ENCODE results near the gene TTC4. TPM values are rescaled to one million over a fixed set of nuclear protein-coding genes. Genes with fewer than 3 reads are reported as not detected.

TTC4 gene
- total RNA-seq, 2 experiments from 2014 or later, result 24.3 to 26.1 TPM

DNA sequence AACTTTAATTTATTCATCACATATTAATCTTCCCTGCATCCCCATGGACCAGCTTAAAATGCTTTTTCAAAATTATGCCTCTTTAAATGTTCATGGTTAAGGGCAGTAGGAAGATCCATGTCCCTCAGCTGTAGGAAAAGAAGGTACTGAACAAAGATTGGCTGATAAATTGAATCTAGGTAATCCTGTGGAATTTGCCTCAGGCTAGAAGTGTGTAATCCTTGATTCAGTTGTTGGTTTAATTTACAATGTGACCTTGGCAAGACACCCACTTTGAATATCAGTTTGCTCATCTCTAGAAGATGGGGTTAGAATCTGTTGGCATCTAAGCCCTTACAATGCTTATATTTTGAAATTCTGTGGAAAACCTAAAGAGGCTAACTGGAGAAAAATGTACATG is 6.1 kb downstream of the TTC4 start:
- Histone ChIP-seq H3K4me3 (ENCODE audit: low read depth, low read length, poor library complexity, severe bottlenecking) (no peak overlapping the region), H3K9me2 (ENCODE audit: insufficient read depth, low read length) (no peaks in the 10 kb centered on the region), H3K79me2 (ENCODE audit: insufficient read depth, low read depth, low read length) (peaks cover 12% of the 10 kb centered on the region), H3K9me3 (ENCODE audit: low read length) (no peaks in the 10 kb centered on the region), H2AFZ (ENCODE audit: low read length) (no peak overlapping the region), H3K27ac (ENCODE audit: low read depth, low read length, poor library complexity, severe bottlenecking) (no peak overlapping the region), H3K36me3 (ENCODE audit: insufficient read depth, low read length) (peaks cover 95% of the 10 kb centered on the region), H3K4me1 (ENCODE audit: insufficient read depth, low read length, poor library complexity, severe bottlenecking) (peaks cover 7% of the 10 kb centered on the region), H3K4me2 (ENCODE audit: low read length) (no peak overlapping the region), H4K20me1 (ENCODE audit: insufficient read depth, low read length) (no peaks in the 10 kb centered on the region)
- intact Hi-C loops (cut with micrococcal nuclease; ENCODE audit: unreplicated experiment), result no loop called here
- BruUV-seq (replicated peaks), result no TSS peak
- POLR2A ChIA-PET, result interaction anchor here (0.7 to 1.4 kb wide), 2 partner anchors 18 to 51 kb away, joined by 4 to 5 read pairs; no protein-coding TSS in a partner anchor
- CTCF ChIA-PET (ENCODE audit: unreplicated experiment), result no interaction called here
- DNase-seq (ENCODE audit: low spot score), result no peak
- no peak for TF ChIP-seq EZH2phosphoT487 (IDR thresholded peaks at IDR 0.05; ENCODE audit: borderline replicate concordance, low read depth, low read length)
- TF ChIP-seq, protein P1, sequence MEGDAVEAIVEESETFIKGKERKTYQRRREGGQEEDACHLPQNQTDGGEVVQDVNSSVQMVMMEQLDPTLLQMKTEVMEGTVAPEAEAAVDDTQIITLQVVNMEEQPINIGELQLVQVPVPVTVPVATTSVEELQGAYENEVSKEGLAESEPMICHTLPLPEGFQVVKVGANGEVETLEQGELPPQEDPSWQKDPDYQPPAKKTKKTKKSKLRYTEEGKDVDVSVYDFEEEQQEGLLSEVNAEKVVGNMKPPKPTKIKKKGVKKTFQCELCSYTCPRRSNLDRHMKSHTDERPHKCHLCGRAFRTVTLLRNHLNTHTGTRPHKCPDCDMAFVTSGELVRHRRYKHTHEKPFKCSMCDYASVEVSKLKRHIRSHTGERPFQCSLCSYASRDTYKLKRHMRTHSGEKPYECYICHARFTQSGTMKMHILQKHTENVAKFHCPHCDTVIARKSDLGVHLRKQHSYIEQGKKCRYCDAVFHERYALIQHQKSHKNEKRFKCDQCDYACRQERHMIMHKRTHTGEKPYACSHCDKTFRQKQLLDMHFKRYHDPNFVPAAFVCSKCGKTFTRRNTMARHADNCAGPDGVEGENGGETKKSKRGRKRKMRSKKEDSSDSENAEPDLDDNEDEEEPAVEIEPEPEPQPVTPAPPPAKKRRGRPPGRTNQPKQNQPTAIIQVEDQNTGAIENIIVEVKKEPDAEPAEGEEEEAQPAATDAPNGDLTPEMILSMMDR (conservative IDR thresholded peaks at IDR 0.05; ENCODE audit: low read length), result no peak

DNA sequence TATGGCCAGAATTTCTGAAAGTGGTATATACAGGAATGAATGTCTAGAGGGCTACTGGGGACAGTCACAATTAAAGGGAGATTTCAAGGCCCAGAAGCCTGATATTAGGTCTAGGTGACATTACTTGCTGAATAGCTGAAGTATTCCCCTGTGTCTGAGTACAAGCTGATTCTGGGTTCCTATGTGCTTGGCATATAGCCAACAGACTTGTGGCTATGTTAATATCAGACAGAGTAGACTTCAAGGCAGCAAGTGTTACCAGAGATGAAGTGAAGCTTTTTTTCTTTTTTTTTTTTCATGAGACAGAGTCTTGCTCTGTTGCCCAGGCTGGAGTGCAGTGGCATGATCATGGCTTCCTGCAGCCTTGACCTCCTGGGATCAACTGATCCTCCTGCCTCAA is 8.3 kb downstream of the TTC4 start:
- no peaks in the 10 kb centered on the region for H3K9me2 ChIP-seq (ENCODE audit: insufficient read depth, low read length)
- H3K27ac ChIP-seq (ENCODE audit: low read depth, low read length, poor library complexity, severe bottlenecking), result no peak overlapping the region
- no peak overlapping the region for H3K4me2 ChIP-seq (ENCODE audit: low read length)
- H4K20me1 ChIP-seq (ENCODE audit: insufficient read depth, low read length), result no peaks in the 10 kb centered on the region
- H3K36me3 ChIP-seq (ENCODE audit: insufficient read depth, low read length), result peaks cover 99% of the 10 kb centered on the region
- DNase-seq (ENCODE audit: low spot score), result no peak
- TF ChIP-seq, protein P1 (conservative IDR thresholded peaks at IDR 0.05; ENCODE audit: low read length), result no peak
- no peak for TF ChIP-seq EZH2phosphoT487 (IDR thresholded peaks at IDR 0.05; ENCODE audit: borderline replicate concordance, low read depth, low read length)
- BruUV-seq (replicated peaks), result no TSS peak
- no peaks in the 10 kb centered on the region; the same call in 1 of the 2 replicates for H3K79me2 ChIP-seq (ENCODE audit: insufficient read depth, low read depth, low read length)
- intact Hi-C loops (cut with micrococcal nuclease; ENCODE audit: unreplicated experiment), result no loop called here
- POLR2A ChIA-PET, result interaction anchor here (0.9 kb wide), 1 partner anchor 640 kb away, joined by 3 read pairs; no protein-coding TSS in a partner anchor
- H2AFZ ChIP-seq (ENCODE audit: low read length), result no peak overlapping the region
- H3K9me3 ChIP-seq (ENCODE audit: low read length), result no peaks in the 10 kb centered on the region
- no peak overlapping the region for H3K4me3 ChIP-seq (ENCODE audit: low read depth, low read length, poor library complexity, severe bottlenecking)
- H3K4me1 ChIP-seq (ENCODE audit: insufficient read depth, low read length, poor library complexity, severe bottlenecking), result no peaks in the 10 kb centered on the region
- CTCF ChIA-PET (ENCODE audit: unreplicated experiment), result no interaction called here

DNA sequence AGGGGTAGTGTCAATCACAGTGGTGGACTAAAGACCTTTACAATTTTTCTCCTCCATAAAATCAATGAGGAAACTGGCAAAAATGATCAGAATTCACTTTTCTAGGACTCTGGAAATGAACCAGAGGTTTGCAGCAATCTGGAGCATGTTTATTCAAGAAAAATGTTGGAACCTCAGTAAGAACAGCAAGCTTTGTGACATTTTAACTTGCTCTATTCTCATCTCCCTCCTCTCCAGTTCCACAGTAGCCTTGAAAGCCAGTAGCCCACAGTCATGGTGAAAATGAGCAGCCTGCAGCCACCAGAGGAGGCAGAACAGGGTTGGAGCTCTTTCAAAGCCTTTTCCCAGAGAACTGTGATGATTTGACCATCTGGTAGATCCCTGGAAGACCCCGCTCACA is 9.1 kb downstream of the TTC4 start:
- H4K20me1 ChIP-seq (ENCODE audit: insufficient read depth, low read length), result no peaks in the 10 kb centered on the region
- no peak overlapping the region for H3K4me2 ChIP-seq (ENCODE audit: low read length)
- ChIA-PET CTCF (ENCODE audit: unreplicated experiment) (no interaction called here), POLR2A (interaction anchor here (0.9 kb wide), 1 partner anchor 640 kb away, joined by 3 read pairs; no protein-coding TSS in a partner anchor)
- no peaks in the 10 kb centered on the region for H3K9me3 ChIP-seq (ENCODE audit: low read length)
- no peaks in the 10 kb centered on the region for H3K9me2 ChIP-seq (ENCODE audit: insufficient read depth, low read length)
- no peaks in the 10 kb centered on the region; the same call in 1 of the 2 replicates for H3K79me2 ChIP-seq (ENCODE audit: insufficient read depth, low read depth, low read length)
- no TSS peak for BruUV-seq (replicated peaks)
- intact Hi-C loops (cut with micrococcal nuclease; ENCODE audit: unreplicated experiment), result no loop called here
- H2AFZ ChIP-seq (ENCODE audit: low read length), result no peak overlapping the region
- H3K36me3 ChIP-seq (ENCODE audit: insufficient read depth, low read length), result peaks cover 99% of the 10 kb centered on the region
- DNase-seq (ENCODE audit: low spot score), result no peak
- no peak for TF ChIP-seq EZH2phosphoT487 (IDR thresholded peaks at IDR 0.05; ENCODE audit: borderline replicate concordance, low read depth, low read length)
- TF ChIP-seq, protein P1 (conservative IDR thresholded peaks at IDR 0.05; ENCODE audit: low read length), result no peak
- no peaks in the 10 kb centered on the region for H3K4me1 ChIP-seq (ENCODE audit: insufficient read depth, low read length, poor library complexity, severe bottlenecking)
- no peak overlapping the region for H3K27ac ChIP-seq (ENCODE audit: low read depth, low read length, poor library complexity, severe bottlenecking)
- H3K4me3 ChIP-seq (ENCODE audit: low read depth, low read length, poor library complexity, severe bottlenecking), result no peak overlapping the region

All from OCI-LY7 (cell line).